Progenitor cell of endocrine pancreas (in vitro differentiated cells): ENCODE measurements around the gene POU5F1. TPM values are rescaled to one million over a fixed set of nuclear protein-coding genes. Genes with fewer than 3 reads are reported as not detected.
"Not testable (repeated sequence)": the region's sequence is repeated elsewhere in the genome, so short reads cannot be mapped to it uniquely, and the experiment has no call there.

Experiments
- DNase-seq: peaks from one replicate; pipeline ENCODE4 v3.0.0; 2021; ENCODE audit warnings: low spot score; ENCODE audit not compliant: unreplicated experiment
- H3K27ac Mint-ChIP-seq: 2 replicates; pipeline ENCODE4 v1.8.0; 2021; ENCODE audit warnings: mild to moderate bottlenecking, moderate library complexity, mixed read lengths
- H3K27me3 Mint-ChIP-seq: 2 replicates; pipeline ENCODE4 v1.8.0; 2021; ENCODE audit warnings: mixed read lengths
- H3K36me3 Mint-ChIP-seq: 2 replicates; pipeline ENCODE4 v1.8.0; 2022; ENCODE audit warnings: mixed read lengths; ENCODE audit not compliant: insufficient read depth
- H3K4me1 Mint-ChIP-seq: 2 replicates; pipeline ENCODE4 v1.8.0; 2021; ENCODE audit warnings: low read depth, mixed read lengths
- H3K4me3 Mint-ChIP-seq: 2 replicates; pipeline ENCODE4 v1.8.0; 2021; ENCODE audit warnings: low read depth, mild to moderate bottlenecking, moderate library complexity, mixed read lengths
- H3K9me3 Mint-ChIP-seq: 2 replicates; pipeline ENCODE4 v1.8.0; 2021; ENCODE audit warnings: low read depth, mixed read lengths
- CTCF ChIP-seq: fragments of 200-600 bp; sonication (generic); IDR thresholded peaks from one replicate; pipeline ENCODE4 v1.5.0; 2021; ENCODE audit warnings: antibody characterized with exemption, mild to moderate bottlenecking; ENCODE audit not compliant: unreplicated experiment
- long read RNA-seq: library from polyadenylated mRNA; unstranded; transcript quantifications from one replicate; pipeline ENCODE4 v2.0.0, GENCODE V29; 2020
- total RNA-seq: library from RNA; stranded (reverse); gene quantifications from 2 replicates; pipeline ENCODE4 v1.2.1, GENCODE V29; 2021

POU5F1 gene
- total RNA-seq, result 0.49 and 1.6 TPM in 2 replicates
- long read RNA-seq, result 0 reads

- H3K4me3 Mint-ChIP-seq, result no peak within 1 kb of the TSS
- no peak for DNase-seq
- no peak for TF ChIP-seq CTCF
- peak within 1 kb of the TSS; percentile 87 for H3K27ac Mint-ChIP-seq
- H3K9me3 Mint-ChIP-seq, result no peaks in the 10 kb centered on the region
- peaks cover 36% of the 10 kb centered on the region for H3K27me3 Mint-ChIP-seq
- H3K36me3 Mint-ChIP-seq, result no peaks in the 10 kb centered on the region
- H3K4me1 Mint-ChIP-seq, result no peaks in the 10 kb centered on the region
Measured at GRCh38 chr6:31170600-31170881, at the start of gene POU5F1. TSS of gene POU5F1 (minus strand) at chr6:31170682. CDS start at chr6:31170620, 62 bp downstream.

- Mint-ChIP-seq H3K27me3 (peaks cover 3% of the 10 kb centered on the region), H3K9me3 (peaks cover 5% of the 10 kb centered on the region), H3K36me3 (no peaks in the 10 kb centered on the region), H3K4me3 (no peak overlapping the region), H3K27ac (no peak overlapping the region), H3K4me1 (no peaks in the 10 kb centered on the region)
- no peak for DNase-seq
- TF ChIP-seq CTCF, result no peak
Measured at GRCh38 chr6:31216208-31216898, 45.9 kb upstream of the POU5F1 start.

GRCh38 chr6:31215216-31215615, 44.7 kb upstream of the POU5F1 start:
- H3K9me3 Mint-ChIP-seq, H3K4me3 Mint-ChIP-seq, H3K27ac Mint-ChIP-seq, H3K36me3 Mint-ChIP-seq, H3K4me1 Mint-ChIP-seq, H3K27me3 Mint-ChIP-seq, DNase-seq: not testable (repeated sequence)

- Mint-ChIP-seq H3K4me1 (peaks cover under 1% of the 10 kb centered on the region), H3K27me3 (peaks cover 5% of the 10 kb centered on the region), H3K36me3 (no peaks in the 10 kb centered on the region), H3K4me3 (no peak overlapping the region), H3K27ac (no peak overlapping the region), H3K9me3 (peaks cover 5% of the 10 kb centered on the region)
- TF ChIP-seq CTCF, result no peak
- DNase-seq, result no peak
Measured at GRCh38 chr6:31214516-31214915, 44.0 kb upstream of the POU5F1 start.

- Mint-ChIP-seq H3K36me3 (no peaks in the 10 kb centered on the region), H3K27ac (no peak overlapping the region), H3K4me3 (no peak overlapping the region), H3K4me1 (peaks cover 5% of the 10 kb centered on the region), H3K27me3 (peaks cover 5% of the 10 kb centered on the region), H3K9me3 (no peaks in the 10 kb centered on the region)
- no peak for TF ChIP-seq CTCF
- no peak for DNase-seq
Measured at GRCh38 chr6:31210741-31211532, 40.5 kb upstream of the POU5F1 start.
